ENCODE measurements around the gene GPR68.
"Not testable (repeated sequence)": the region's sequence is repeated elsewhere in the genome, so short reads cannot be mapped to it uniquely, and the experiment has no call there.

GPR68 gene

DNA sequence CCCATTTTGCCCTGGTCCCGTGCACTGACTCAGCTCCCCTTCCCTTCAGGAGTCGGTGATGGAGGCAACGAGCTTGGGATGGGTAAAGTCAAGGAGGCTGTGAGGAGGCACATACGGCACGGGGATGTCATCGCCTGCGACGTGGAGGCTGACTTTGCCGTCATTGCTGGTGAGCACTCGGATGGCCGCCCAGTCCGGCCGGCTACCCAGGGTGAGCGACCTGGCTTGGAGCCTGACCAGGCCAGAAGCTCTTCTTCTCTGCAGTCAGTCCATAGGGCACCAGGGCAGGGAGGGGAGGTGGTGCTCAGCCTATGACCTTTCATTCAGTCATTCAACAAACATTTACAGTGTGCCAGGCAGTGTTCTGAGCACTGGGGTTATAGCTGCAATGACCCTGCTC, 39.8 kb downstream of the GPR68 start:
- H3K27ac Mint-ChIP-seq = no peak overlapping the region
- H3K4me1 Mint-ChIP-seq = no peaks in the 10 kb centered on the region
- H3K27me3 Mint-ChIP-seq (ENCODE audit: low read depth) = no peaks in the 10 kb centered on the region
- TF ChIP-seq, protein P1, sequence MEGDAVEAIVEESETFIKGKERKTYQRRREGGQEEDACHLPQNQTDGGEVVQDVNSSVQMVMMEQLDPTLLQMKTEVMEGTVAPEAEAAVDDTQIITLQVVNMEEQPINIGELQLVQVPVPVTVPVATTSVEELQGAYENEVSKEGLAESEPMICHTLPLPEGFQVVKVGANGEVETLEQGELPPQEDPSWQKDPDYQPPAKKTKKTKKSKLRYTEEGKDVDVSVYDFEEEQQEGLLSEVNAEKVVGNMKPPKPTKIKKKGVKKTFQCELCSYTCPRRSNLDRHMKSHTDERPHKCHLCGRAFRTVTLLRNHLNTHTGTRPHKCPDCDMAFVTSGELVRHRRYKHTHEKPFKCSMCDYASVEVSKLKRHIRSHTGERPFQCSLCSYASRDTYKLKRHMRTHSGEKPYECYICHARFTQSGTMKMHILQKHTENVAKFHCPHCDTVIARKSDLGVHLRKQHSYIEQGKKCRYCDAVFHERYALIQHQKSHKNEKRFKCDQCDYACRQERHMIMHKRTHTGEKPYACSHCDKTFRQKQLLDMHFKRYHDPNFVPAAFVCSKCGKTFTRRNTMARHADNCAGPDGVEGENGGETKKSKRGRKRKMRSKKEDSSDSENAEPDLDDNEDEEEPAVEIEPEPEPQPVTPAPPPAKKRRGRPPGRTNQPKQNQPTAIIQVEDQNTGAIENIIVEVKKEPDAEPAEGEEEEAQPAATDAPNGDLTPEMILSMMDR (IDR thresholded peaks at IDR 0.05; ENCODE audit: unreplicated experiment in 3 of 3) = no peak
- peaks cover 4% of the 10 kb centered on the region for H3K9me3 Mint-ChIP-seq
- H3K36me3 Mint-ChIP-seq (ENCODE audit: low read depth) = peaks cover 67% of the 10 kb centered on the region
- no peak overlapping the region for H3K4me3 Mint-ChIP-seq

DNA sequence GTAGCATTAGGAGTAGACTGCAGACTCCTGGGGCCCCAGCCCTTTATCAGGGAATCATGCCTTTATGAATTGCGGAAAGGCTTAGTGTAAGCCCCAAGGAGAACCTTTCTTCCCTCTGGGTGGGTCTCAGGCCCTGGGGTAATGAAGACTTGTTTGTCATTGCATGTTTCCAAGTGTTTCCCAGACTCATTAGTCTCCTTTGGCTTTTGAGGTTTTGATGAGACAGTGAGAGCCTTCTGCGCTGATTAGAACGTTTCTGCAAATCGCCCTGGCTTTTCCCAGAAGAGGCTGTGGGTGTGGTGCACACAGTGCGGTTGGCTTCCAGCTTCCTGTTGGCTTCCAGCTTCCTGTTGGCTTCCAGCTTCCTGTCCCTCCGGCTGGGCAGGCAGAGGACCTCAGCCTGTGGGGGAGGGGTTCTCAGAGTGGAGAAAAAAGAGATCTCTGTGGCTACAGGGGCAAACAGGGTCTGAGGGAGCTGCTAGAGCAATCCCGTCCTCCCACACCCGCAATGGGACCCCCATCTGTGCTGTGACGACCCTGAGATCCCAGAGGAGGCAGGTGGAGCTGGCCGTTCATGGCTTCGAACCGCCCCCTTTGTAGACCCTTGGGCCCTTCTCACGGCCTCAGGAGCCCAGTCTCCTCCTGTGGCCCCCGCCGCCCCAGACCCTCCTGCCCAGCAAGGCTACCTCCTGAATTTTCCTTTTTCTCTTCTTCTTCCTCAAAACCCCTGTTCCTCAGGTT, 42.1 kb downstream of the GPR68 start:
- Mint-ChIP-seq H3K9me3 (no peaks in the 10 kb centered on the region), H3K27ac (no peak overlapping the region), H3K36me3 (ENCODE audit: low read depth) (peaks cover 60% of the 10 kb centered on the region), H3K27me3 (ENCODE audit: low read depth) (no peaks in the 10 kb centered on the region), H3K4me1 (no peaks in the 10 kb centered on the region), H3K4me3 (no peak overlapping the region)
- TF ChIP-seq, protein P1 (IDR thresholded peaks at IDR 0.05; ENCODE audit: unreplicated experiment in 3 of 3) = no peak

DNA sequence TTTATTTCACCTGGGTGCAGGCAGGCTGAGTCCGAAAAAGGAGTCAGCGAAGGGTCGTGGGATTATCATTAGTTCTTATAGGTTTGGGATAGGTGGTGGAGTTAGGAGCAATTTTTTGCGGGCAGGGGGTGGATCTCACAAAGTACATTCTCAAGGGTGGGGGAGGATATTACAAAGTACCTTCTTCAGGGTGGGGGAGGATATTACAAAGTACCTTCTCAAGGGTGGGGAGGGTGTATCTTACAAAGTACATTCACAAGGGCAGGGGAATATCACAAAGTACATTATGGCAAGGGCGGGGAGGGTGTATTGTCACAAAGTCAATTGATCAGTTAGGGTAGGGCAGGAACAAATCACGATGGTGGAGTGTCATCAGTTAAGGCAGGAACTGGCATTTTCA, 43.7 kb downstream of the GPR68 start:
- H3K27me3 Mint-ChIP-seq (ENCODE audit: low read depth); H3K4me3 Mint-ChIP-seq; H3K4me1 Mint-ChIP-seq; H3K27ac Mint-ChIP-seq; H3K9me3 Mint-ChIP-seq: not testable (repeated sequence)
- H3K36me3 Mint-ChIP-seq (ENCODE audit: low read depth) = peaks cover 63% of the 10 kb centered on the region

DNA sequence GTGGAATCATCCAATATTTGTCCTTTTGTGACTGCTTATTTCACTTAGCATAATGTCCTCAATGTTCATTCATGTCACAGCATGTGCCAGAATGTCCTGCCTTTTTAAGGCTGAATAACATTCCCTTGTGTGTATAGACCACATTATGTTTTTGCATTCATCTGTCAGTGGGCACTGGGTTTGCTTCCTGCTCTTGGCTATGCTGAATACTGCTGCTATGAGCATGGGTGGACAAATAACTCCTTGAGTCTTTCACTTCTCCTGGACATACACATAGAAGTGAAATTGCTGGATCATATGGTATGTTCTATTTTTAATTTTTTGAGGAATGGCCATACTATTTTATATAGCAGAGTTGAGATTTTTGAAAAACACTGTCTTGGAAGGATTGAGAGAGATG, 46.9 kb downstream of the GPR68 start:
- Mint-ChIP-seq H3K4me1 (no peaks in the 10 kb centered on the region), H3K4me3 (no peak overlapping the region), H3K9me3 (no peaks in the 10 kb centered on the region), H3K27ac (no peak overlapping the region), H3K27me3 (ENCODE audit: low read depth) (no peaks in the 10 kb centered on the region), H3K36me3 (ENCODE audit: low read depth) (peaks cover 56% of the 10 kb centered on the region)
- TF ChIP-seq, protein P1 (IDR thresholded peaks at IDR 0.05; ENCODE audit: unreplicated experiment in 3 of 3) = no peak

DNA sequence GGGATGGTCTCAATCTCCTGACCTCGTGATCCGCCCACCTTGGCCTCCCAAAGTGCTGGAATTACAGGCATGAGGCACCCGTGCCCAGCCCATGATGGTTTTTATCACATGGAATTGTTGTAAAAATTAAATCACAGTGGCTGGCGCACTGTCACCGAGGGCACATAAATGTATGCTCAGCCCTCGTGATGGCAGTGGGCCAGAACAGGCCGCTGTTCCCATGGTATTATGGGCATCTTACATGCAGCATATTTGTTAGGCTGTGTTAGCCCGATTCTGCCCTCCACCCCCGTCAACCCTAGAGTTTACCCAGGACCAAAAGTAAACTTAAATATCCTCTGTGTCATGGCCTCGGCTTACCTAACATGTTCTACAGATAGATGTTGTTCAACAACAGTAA, 48.6 kb downstream of the GPR68 start:
- H3K27ac Mint-ChIP-seq = no peak overlapping the region
- TF ChIP-seq, protein P1 (IDR thresholded peaks at IDR 0.05; ENCODE audit: unreplicated experiment in 3 of 3) = no peak
- no peak overlapping the region for H3K4me3 Mint-ChIP-seq
- no peaks in the 10 kb centered on the region for H3K27me3 Mint-ChIP-seq (ENCODE audit: low read depth)
- no peaks in the 10 kb centered on the region for H3K9me3 Mint-ChIP-seq
- no peaks in the 10 kb centered on the region for H3K4me1 Mint-ChIP-seq
- peaks cover 64% of the 10 kb centered on the region for H3K36me3 Mint-ChIP-seq (ENCODE audit: low read depth)

DNA sequence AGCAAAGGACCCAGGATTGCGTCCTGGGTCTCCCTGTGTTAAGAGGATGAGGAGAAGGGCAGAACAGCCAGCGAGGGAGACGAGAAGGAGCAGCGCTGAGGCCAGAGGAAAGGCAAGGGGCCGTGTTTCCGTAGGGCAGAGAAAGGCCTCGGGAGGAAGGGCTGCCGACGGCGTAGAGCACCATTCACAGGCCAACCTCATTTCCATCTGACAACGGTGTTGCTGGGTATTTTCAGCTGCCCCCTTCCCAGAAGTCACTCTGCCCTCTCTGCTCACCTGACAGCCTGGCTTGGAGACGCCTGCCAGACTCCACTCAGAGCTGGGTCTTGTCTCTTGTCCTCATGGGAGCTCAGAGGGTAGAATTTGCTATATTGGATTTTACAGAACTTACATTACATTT, 51.4 kb downstream of the GPR68 start:
- no peaks in the 10 kb centered on the region for H3K27me3 Mint-ChIP-seq (ENCODE audit: low read depth)
- no peak overlapping the region for H3K4me3 Mint-ChIP-seq
- TF ChIP-seq, protein P1 (IDR thresholded peaks at IDR 0.05; ENCODE audit: unreplicated experiment in 3 of 3) = no peak
- no peaks in the 10 kb centered on the region for H3K9me3 Mint-ChIP-seq
- peaks cover 61% of the 10 kb centered on the region for H3K36me3 Mint-ChIP-seq (ENCODE audit: low read depth)
- no peaks in the 10 kb centered on the region for H3K4me1 Mint-ChIP-seq
- no peak overlapping the region for H3K27ac Mint-ChIP-seq
